Endothelial cell of hepatic sinusoid (primary cell): Measurements from ENCODE around the gene NBPF4.
"Not testable (repeated sequence)": the region's sequence is repeated elsewhere in the genome, so short reads cannot be mapped to it uniquely, and the experiment has no call there.

Source experiments
- in situ Hi-C: cut with HindIII; loops from 2 replicates; pipeline ENCODE4 v1.10.0; 2017; ENCODE audit warnings: low sequenced_read_pairs

The NBPF4 gene

GRCh38 chr1:108211014-108211413 is 32.9 kb downstream of the NBPF4 start:
- in situ Hi-C loops: no loop called here

DNA sequence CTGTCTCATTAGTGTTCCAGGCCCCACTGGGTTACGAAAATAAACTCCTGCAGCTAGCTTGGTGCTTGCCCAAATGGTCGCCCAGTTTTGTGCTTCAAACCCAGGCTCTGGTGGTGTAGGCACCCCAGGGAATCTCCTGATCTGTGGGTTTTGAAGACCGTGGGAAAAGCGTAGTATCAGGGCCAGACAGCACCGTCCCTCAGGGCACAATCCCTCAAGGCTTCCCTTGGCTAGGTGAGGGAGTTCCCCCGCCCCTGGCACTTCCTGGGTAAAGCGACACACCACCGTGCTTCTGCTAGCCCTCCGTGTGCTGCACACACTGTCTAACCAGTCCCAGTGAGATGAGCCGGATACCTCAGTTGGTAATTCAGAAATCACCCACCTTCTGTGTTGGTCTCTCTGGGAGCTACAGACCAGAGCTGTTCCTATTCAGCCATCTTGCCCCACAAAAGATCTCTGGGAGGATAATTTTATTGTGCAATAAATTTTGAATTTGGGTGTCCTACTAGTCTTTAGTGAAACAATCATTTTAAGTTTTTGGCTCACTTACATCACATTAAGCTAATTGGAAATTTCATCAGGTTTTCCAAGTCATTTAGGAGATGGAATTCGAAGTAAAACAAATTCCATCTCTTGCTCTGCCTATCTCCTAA is 34.3 kb downstream of the NBPF4 start:
- in situ Hi-C loops: no loop called here

GRCh38 chr1:108208724-108209446 is 35.0 kb downstream of the NBPF4 start:
- in situ Hi-C loops: no loop called here

DNA sequence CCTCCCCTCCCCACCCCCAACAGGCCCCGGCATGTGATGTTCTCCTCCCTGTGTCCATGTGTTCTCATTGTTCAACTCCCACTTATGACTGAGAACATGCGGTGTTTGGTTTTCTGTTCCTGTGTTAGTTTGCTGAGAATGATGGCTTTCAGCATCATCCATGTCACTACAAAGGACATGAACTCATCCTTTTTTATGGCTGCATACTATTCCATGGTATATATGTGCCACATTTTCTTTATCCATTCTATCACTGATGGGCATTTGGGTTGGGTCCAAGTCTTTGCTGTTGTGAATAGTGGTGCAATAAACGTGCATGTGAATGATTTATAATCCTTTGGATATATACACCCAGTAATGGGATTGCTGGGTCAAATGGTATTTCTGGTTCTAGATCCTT is 40.3 kb downstream of the NBPF4 start:
- in situ Hi-C loops: not testable (repeated sequence)

DNA sequence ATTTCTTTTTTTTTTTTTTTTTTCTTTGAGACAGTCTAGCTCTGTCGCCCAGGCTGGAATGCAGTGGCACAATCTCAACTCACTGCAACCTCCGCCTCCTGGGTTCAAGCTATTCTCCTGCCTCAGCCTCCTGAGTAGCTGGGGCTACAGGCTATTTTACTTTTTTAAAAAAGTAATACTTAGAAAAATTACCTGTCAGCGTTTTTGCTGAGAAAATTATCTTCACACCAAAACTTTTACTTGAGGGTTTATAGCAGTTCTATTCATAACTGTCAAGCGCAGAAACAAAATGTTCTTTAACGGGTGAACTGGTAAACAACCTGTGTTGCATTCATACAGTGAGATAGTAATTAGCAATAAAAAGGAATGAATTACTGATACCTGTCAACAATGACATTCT is 42.2 kb downstream of the NBPF4 start:
- in situ Hi-C loops: no loop called here

DNA sequence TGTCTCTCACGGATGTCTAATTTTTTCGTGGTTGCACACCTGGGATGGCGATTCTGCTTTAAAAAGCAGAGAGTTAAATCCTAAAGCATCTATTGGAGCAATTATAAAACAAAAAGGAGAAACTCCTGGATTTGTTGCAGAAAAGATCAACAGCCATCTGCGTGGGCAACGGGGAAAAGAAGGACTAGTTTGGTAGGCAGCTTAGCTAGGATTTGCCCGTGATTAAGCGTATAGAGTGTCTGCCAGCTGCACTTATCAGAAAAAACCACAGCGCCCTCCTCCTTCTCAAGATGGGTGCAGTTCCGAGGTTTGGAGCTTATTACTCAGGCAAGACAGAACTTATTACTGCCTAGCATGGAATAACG is 43.2 kb downstream of the NBPF4 start:
- in situ Hi-C loops: no loop called here

- in situ Hi-C loops: no loop called here
Measured at GRCh38 chr1:108199781-108200686, 43.8 kb downstream of the NBPF4 start, which contains the start of gene SLC25A24. Gene SLC25A24 (minus strand): TSS chr1:108200343. CDS start chr1:108200138, 205 bp downstream.

DNA sequence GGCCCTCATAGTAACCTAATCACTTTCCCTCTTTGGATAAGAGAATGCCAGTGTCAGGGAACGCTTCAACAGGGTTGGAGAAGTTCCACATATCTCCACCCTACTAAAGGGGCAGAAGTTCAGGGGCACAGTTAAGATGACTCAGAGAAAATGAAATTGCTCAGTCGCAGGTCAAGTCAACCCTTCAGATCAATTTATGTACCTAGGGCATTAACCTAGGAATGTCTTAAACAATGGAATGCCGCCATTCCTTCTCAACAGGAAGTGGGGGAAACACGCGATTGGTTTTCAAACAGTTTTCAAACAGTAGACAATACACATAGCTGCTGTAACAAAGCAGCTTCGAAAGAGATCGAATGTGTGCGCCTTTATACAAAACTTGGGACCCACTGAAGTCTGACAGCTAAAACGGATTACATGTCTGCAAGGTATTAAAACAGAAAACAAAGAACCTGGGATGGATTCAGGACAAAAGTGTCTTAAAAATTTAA is 44.6 kb downstream of the NBPF4 start:
- in situ Hi-C loops: no loop called here

DNA sequence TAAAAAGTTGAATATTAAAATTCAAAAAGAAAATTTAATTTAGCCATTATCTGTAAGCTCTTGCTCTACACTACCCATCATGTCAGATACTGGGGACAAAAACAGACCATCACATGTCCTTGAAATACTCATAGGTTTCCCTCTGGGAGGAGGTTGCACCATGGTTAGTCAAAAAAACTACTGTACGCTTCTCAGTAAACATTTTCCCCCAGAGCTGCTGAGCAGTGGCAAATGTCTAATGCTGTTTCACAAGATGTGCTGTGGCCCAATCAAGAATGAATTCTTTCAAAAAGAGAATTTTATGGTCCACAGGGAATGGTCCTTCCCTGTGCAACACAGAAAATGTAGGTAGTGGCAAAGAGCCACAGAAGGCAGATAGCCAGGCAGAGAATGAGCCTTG is 49.8 kb downstream of the NBPF4 start:
- in situ Hi-C loops: no loop called here

GRCh38 chr1:108193333-108193732 is 50.5 kb downstream of the NBPF4 start:
- in situ Hi-C loops: no loop called here

- in situ Hi-C loops: no loop called here
Measured at GRCh38 chr1:108192581-108192980, 51.3 kb downstream of the NBPF4 start.

DNA sequence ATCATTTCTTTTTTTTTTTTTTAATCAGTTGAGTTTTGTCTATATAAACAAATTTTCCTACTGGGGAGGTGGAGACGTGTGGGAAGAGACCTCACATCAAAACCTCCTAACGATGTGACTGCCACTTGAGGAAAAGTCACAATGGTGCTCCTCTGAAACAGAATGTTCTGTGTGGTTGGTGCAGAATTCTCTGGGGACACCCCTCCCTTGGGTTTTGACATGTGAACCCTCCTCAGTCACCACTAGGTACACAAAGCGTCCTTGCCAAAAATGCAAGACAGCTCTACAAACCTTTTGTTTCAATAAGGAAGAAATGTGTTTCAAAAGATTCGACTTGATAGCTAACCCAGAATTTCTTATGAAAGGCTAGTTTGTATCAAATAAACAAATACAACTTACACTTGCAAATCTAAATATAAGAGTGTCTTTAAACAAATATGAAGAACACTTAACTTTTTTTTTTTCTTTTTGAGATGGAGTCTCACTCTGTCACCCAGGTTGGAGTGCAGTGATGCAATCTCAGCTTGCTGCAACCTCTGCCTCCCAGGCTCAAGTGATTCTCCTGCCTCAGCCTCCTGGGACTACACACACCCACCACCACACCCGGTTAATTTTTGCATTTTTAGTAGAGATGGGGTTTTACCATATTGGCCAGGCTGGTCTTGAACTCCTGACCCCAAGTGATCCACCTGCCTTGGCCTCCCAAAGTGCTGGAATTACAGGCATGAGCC is 53.0 kb downstream of the NBPF4 start:
- in situ Hi-C loops: no loop called here

GRCh38 chr1:108190001-108190634 is 53.8 kb downstream of the NBPF4 start:
- in situ Hi-C loops: no loop called here

DNA sequence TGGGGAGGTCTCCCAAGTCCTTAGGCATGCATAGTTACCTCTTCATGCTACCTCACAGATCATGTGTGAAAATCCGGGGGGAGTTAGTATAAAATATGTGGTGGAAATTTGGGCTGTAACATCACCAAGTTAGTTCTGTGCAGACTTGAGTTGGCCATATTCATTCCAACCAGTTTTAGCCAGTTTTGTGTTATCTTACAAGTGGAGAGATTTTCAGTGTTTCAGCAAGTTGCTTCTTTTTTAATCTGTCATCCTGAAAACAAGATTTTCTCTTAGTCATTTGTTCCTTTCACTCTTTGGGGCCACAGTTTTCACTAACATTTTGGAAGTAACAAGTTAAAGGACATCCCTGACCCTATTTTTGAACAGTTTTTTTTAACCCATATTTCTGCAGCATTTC is 55.1 kb downstream of the NBPF4 start:
- in situ Hi-C loops: no loop called here

- in situ Hi-C loops: no loop called here
Measured at GRCh38 chr1:108182959-108183700, 60.7 kb downstream of the NBPF4 start.

DNA sequence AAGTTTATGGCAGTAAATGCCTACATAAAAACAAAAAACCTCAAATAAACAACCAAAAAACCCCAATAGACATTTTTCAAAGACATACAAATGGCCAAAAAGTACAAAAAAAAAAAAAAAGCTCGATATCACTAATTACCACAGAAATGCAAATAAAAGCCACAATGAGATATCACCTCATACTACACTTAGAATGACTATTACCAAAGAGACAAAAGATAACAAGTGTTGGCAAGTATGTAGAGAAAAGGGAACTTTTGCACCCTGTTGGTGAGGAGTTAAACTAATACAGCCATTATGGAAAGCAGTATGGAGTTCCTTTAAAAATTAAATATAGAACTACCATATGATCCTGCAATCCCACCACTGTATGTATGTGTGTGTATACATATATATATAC is 64.9 kb downstream of the NBPF4 start:
- in situ Hi-C loops: no loop called here
